Activated gamma-delta T cell (primary cell): ENCODE measurements around the gene ANKLE1.
"Not testable (repeated sequence)": the region's sequence is repeated elsewhere in the genome, so short reads cannot be mapped to it uniquely, and the experiment has no call there.

Experiments
- DNase-seq: peaks from one replicate; lab custom pipeline; 2025; lab: John Stamatoyannopoulos, UW

ANKLE1 gene

GRCh38 chr19:17282488-17283125, 906 bp downstream of the ANKLE1 start:
- peak; percentile 49 for DNase-seq

- DNase-seq = no peak
Observed at GRCh38 chr19:17283504-17283996, 1.8 kb downstream of the ANKLE1 start.

DNA sequence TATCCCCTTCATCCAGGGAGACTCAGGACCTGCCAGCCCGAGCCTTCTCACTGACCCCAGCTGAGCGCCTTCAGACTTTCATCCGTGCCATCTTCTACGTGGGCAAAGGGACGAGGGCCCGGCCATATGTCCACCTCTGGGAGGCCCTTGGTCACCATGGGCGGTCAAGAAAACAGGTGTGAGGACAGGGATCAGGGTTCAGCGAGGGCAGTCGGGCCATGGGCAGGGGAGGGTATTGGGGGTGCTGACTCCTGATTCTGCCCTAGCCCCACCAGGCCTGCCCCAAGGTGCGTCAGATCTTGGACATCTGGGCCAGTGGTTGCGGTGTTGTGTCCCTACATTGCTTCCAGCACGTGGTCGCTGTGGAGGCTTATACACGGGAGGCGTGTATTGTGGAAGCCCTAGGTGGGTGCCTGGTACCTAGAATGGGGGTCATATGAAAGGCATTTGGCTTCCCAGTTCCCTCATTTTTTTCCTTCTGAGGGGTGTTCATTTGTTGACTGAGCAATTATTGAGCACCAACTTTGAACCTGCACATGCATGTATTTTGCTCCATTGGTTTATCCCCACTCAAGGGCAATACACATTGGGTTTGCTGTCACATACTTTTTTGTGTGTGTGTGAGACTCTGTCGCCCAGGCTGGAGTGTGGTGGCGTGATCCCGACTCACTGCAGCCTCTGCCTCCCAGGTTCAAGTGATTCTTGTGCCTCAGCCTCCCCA, 3.9 kb downstream of the ANKLE1 start:
- DNase-seq = no peak

GRCh38 chr19:17286263-17286662, 4.6 kb downstream of the ANKLE1 start:
- no peak for DNase-seq

DNA sequence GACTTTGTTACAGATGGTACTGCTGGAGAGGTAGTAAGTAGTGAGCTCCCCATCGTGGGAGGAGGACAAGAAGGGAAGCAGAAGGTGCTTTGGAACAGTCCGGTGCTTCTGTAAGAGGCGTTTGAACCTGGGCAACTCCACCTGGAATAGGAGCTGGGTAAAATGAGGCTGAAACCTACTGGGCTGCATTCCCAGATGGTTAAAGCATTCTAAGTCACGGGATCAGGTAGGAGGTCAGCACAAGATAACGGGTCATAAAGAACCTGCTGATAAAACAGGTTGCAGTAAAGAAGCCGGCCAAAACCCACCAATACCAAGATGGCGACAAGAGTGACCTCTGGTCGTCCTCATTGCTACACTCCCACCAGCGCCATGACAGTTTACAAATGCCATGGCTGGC, 5.1 kb downstream of the ANKLE1 start:
- no peak for DNase-seq

DNA sequence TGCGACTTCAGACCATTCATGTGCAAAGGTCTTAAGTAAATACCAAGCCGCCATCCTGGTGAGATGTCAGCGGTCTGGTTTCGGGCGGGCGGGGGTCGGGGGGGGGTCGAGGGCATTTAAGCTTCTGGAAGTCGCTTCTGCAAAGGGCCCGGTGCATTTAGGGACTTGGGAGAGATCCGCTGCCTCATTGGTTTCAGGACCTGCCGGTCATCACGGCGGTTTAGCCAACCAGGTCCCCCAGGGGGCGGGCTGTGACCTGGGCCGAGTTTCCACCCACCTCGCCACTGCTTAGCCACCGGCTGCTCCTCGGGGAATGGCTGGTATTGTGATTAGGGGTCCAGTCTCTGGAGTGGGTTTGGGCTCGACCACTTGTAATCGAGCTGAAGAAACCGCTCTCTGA, 7.8 kb downstream of the ANKLE1 start:
- no peak for DNase-seq

GRCh38 chr19:17292301-17293074, 10.8 kb downstream of the ANKLE1 start:
- DNase-seq = peak; percentile 53

DNA sequence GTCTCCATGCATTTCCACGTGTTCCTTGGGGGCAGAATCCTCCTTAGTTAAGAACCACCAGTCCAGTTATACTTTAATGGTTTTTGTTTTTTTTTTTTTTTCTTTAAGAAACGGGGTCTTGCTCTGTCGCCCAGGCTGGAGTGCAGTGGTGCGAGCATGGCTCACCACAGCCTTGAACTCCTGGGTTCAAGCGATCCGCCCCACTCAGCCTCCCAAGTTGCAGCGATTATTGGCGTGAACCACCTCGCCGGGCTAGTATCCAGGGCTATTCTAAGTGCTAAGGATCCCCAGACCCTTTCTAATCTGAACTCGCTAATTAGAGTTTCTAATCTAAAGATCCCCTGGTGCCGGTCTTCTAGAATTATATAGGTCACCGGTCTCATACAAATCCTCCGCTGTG, 11.9 kb downstream of the ANKLE1 start:
- DNase-seq = no peak

DNA sequence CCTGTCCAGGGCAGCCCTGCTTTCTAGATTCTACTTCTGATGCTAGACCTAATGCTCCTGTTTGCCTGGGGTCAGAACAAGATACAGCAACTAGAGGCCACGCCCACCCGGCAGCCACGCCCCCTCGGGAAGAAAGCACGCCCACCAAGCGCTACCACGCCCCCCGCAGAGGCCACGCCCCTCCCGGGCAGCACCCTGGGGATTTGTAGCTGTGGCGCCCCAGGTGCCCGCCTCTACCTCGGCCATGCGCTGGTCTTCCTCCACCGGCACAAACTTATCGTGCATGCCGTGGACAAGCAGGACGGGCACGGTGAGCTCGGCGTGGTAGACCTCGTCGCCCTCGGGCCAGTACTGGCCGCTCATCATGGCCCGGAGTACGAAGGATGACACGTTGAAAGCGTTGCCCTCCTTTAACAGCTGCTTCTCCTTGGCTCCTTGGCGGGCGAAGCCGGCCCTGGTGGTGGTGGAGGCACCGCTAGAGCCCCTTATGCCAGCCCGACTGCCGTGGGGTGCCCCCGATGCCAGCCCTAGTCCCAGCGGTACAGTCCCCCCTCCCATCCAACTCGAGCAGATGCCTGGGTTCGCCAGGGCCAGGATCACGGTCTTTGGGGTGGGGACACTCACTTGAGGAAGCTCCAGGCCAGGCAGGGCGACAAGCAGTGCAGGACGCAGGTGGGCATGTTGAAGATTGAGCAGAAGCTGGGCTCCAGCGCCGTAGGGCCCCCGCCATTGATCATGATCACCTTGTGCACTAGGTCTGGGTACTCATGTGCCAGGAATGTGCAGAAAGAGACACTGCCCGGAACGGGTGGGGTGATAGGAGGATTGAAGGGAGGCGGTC, 12.6 kb downstream of the ANKLE1 start:
- peak; percentile 27 for DNase-seq

- not testable (repeated sequence) for DNase-seq
Observed at GRCh38 chr19:17295551-17295950, 13.8 kb downstream of the ANKLE1 start.

GRCh38 chr19:17296273-17296672, 14.6 kb downstream of the ANKLE1 start:
- DNase-seq = no peak

GRCh38 chr19:17296976-17297375, 15.3 kb downstream of the ANKLE1 start:
- DNase-seq = no peak

DNA sequence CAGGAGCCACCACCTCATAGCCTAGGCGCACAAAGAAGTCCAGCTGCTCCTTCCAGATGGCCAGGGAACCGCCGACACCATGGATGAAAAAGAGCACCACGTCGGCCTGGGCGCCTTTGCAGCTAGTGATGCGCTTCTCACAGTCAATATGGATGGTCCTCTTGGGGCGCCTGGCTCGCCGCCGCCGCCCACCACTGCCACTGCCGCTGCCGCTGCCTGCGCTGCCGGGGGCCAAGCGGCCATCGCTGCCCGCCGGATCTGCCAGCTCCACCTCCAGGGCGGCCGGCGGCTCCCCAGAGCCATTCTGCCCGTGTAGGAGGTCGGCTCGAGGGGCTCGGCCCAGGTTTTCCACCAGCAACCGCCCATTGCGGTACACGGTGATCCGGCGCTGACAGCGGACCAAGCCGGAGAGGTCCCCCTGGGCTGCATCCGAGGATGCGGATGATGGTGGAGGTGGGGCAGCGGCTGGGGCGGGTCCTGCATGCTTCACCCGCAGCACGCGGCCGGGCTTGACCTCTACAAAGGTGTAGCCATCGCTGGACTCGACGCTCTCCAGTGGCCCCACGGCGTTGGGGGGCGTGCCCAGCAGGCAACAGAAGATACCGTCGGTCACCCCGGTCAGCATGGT, 19.4 kb downstream of the ANKLE1 start:
- no peak for DNase-seq

- DNase-seq = no peak
Observed at GRCh38 chr19:17302391-17303166, 20.9 kb downstream of the ANKLE1 start.

DNA sequence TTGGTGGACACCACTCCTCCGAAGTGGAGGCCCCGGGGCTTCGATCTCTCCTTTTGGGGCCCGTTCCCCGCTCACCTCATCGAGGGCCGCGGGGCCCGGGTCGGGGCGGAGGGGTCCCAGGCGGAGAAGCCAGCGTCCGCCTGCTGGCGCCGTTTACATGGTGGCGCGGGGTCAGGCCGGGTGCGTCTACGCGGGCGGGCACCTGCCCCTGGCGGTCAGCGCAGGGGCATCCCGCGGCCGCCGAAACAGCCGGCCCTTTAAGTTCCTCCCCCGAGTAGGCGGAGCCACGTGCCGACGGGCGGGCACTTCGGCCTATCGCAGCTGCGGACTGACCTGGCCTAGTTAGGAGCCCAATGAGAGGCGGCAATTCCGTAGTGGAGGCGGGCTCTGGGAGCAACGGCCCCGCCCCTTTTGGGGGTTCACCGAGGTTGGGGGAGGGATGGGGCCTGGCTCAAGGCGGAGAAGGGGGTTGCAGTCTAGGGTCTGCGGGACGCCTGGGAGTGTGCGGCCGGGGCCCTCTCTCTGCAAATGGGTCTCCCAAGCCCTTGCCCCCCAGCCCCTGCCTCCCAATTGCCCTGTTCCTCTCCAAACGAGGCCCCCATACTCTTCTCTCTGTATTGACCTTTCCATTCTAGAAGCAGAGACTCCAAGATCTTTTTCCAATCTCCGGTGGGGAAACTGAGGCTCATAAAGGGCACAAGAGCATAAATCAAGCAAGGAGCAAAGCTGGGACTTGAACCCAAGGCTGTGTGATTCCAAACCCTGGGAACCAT, 21.7 kb downstream of the ANKLE1 start, which contains the start of gene ABHD8:
Gene ABHD8 (minus strand): TSS at position 259 of the 773 bp plus-strand sequence. CDS start 1,809 bp downstream, outside the sequence.
- peak; percentile 81 for DNase-seq

DNA sequence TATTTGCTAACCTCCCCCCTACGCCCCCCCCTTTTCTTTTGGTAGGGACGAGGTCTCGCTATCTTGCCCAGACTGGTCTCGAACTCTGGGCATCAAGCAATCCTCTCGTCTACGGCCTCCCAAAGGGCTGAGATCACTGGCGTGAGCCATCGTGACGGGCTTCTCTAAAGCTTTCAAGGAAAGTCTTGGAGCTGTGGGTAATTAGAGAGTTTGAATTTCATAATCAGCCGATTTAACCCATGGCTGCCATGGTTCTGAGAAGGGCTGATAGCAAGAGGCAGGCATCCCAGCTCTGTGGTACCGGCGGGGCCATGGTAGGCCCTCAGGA, 22.2 kb downstream of the ANKLE1 start:
- no peak for DNase-seq

DNA sequence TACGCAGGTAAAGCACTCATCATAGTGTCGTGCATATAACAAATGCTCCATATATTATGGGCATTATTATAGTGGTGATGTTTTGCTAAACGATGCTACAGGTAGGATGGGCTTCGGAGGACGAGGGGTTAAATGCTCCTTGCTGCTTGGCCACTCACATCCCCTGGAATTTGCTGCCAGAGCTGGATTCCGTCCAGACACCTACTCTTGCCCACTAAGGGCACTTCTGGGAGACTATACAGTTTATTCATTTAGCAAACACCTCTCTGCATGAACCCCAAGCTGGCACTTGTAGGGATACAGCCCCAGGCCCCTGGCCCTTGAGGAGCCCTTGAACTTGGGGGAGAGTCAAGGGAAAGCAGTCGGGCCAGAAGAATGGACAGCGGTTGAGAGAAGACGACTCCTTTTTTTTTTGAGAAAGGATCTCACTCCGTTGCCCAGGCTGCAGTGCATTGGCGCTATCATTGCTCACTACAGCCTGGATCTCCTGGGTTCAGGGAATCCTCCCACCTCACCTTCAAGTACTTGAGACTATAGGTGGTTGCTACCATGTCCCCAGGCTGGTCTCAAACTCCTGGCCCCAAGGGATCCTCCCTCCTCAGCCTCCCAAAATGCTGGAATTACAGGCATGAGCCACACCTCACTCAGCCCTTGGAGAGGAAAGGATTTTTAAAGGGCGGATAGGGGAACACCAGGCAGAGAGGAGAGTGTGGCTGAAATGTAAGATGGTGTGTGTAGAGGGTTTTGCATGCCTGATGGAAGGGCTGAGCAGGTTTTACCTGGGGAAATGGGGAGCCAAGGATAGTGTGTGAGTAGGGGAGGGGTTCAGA, 22.9 kb downstream of the ANKLE1 start:
- no peak for DNase-seq

DNA sequence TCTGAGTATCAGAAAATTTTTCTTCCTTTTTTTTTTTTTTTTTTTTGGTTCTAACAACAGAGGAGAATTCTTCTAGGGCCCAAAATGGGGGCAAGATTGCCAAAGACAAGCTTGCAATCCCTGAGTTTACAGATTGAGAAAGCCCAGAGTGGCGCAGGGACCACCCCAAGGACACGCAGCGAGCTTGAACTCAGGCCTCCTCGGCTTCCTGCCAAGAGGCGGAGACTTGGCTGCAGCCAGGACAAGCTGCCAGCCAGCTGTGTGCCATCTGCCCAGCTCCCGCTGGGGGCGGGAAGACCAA, 23.5 kb downstream of the ANKLE1 start:
- DNase-seq = no peak
